Measurements from ENCODE around the gene DYSF. TPM values are rescaled to one million over a fixed set of nuclear protein-coding genes. Genes with fewer than 3 reads are reported as not detected.

DYSF gene
- total RNA-seq, 4 donors from 2014 or later = 2.4 to 10.6 (median 4.3) TPM

DNA sequence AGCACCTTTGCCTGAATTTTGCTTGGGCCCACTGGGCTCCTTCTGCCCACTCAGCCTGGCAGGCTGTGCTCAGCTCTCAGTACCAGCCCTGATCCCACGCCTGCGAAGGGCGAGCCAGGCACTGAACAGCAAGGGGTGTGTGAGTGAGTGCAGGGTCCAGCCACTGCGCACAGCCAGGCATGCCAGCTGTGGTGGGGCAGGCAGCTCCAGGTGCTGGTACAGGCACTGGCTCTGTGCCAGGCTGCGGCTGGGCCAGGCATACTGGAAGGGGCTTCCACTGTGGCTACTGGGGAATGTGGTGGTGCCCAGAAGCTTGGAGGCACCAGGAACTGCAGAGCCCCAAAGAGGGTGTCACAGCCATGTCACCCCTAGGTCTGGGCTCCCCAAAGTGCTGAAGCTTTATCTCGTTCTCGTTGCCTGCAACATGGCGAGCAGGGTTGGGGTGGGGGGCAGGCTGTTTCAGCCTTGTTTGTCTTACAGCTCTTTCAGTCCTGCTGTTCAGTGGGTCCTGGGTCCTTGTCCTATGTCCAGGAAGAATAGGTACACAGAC, 8.8 kb downstream of the DYSF start:
- peaks cover 0 to 46% (median 5%) of the 10 kb centered on the region in 4 donors for H3K27me3 ChIP-seq
- H3K27ac ChIP-seq = no peak overlapping the region
- intact Hi-C loops (cut with DNase I) = no loop called here
- DNase-seq = no peak
- no peaks in the 10 kb centered on the region for H3K36me3 ChIP-seq
- WGBS, 2 donors = 100% methylated on average over 2 of the region's 8 CpGs; no CpG with 5 or more reads in 1 of the 2 donors
- H3K4me3 ChIP-seq = no peak overlapping the region
- H3K9me3 ChIP-seq = peaks cover 0 to 7% (median 0%) of the 10 kb centered on the region in 3 donors
- no peak for TF ChIP-seq POLR2A (IDR thresholded peaks at IDR 0.05)
- TF ChIP-seq, protein P1, sequence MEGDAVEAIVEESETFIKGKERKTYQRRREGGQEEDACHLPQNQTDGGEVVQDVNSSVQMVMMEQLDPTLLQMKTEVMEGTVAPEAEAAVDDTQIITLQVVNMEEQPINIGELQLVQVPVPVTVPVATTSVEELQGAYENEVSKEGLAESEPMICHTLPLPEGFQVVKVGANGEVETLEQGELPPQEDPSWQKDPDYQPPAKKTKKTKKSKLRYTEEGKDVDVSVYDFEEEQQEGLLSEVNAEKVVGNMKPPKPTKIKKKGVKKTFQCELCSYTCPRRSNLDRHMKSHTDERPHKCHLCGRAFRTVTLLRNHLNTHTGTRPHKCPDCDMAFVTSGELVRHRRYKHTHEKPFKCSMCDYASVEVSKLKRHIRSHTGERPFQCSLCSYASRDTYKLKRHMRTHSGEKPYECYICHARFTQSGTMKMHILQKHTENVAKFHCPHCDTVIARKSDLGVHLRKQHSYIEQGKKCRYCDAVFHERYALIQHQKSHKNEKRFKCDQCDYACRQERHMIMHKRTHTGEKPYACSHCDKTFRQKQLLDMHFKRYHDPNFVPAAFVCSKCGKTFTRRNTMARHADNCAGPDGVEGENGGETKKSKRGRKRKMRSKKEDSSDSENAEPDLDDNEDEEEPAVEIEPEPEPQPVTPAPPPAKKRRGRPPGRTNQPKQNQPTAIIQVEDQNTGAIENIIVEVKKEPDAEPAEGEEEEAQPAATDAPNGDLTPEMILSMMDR (IDR thresholded peaks at IDR 0.05) = no peak
- H3K4me1 ChIP-seq = peaks cover 11 to 44% (median 21%) of the 10 kb centered on the region in 3 donors

DNA sequence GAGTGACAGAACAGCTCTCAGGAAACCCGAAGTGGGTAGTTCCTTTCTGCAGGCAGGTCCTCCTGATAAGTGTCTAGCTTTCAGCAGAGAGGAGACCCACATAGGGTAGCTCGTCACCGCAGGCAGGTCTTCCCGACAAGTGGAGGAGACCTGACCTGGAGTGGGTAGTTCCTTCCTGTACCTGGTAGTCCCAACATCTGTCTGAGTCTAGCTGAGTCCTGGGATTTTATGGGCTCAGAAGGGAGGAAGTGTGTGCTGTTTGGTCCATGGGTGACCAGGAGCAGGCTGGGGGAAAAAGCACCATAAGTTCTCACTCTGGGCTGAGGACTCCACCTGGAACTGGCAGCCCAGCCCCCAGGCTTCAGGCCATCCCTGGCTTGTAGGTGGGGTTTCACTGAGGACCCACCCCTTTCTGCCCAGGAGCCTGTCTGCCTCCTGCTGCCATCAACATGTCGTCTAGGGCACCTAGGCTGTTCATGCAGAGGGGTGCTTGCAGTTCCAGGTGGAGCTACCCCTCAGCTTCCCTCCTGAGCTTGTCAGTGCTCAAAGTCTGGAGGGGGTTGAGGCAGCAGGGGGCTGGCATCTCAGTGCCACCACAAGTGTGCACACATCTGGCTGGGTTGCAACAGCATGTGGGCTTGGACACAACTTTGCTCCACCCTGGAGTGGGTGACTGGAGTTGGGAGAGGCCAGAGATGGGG, 9.4 kb downstream of the DYSF start:
- Histone ChIP-seq H3K27me3 (peaks cover 0 to 52% (median 5%) of the 10 kb centered on the region in 4 donors), H3K27ac (no peak overlapping the region), H3K9me3 (peaks cover 0 to 7% (median 0%) of the 10 kb centered on the region in 3 donors), H3K36me3 (no peaks in the 10 kb centered on the region), H3K4me1 (peaks cover 13 to 44% (median 18%) of the 10 kb centered on the region in 3 donors), H3K4me3 (no peak overlapping the region)
- no peak for DNase-seq
- intact Hi-C loops (cut with DNase I) = no loop called here
- TF ChIP-seq, protein P1 (IDR thresholded peaks at IDR 0.05) = no peak
- no peak for TF ChIP-seq POLR2A (IDR thresholded peaks at IDR 0.05)
- 60 to 97% methylated on average over 1 to 4 of the region's 5 CpGs for WGBS, 2 donors

DNA sequence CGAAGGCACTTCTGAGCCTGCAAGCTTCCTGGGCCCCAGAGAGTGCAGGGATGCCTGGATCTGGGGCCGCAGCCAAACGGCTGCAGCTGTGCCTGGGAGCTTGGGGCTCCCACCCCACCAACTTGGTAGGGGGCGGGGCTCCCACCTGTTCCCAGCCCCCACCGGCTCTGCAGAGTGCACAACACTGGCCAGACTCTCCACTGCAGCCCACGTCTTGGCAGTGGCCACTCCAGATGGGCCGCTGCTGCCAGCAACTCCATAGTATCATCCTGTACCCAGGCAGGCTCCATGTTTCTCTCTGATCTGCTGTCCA, 9.9 kb downstream of the DYSF start:
- 69% methylated on average over 5 of the region's 7 CpGs; no CpG with 5 or more reads in 1 of the 2 donors for WGBS, 2 donors
- Histone ChIP-seq H3K27me3 (peaks cover 0 to 57% (median 5%) of the 10 kb centered on the region in 4 donors), H3K9me3 (peaks cover 0 to 7% (median 0%) of the 10 kb centered on the region in 3 donors), H3K4me1 (peaks cover 13 to 45% (median 18%) of the 10 kb centered on the region in 3 donors), H3K36me3 (no peaks in the 10 kb centered on the region), H3K27ac (no peak overlapping the region), H3K4me3 (no peak overlapping the region)
- TF ChIP-seq, protein P1 (IDR thresholded peaks at IDR 0.05) = no peak
- TF ChIP-seq POLR2A (IDR thresholded peaks at IDR 0.05) = no peak
- no peak for DNase-seq
- intact Hi-C loops (cut with DNase I) = no loop called here

DNA sequence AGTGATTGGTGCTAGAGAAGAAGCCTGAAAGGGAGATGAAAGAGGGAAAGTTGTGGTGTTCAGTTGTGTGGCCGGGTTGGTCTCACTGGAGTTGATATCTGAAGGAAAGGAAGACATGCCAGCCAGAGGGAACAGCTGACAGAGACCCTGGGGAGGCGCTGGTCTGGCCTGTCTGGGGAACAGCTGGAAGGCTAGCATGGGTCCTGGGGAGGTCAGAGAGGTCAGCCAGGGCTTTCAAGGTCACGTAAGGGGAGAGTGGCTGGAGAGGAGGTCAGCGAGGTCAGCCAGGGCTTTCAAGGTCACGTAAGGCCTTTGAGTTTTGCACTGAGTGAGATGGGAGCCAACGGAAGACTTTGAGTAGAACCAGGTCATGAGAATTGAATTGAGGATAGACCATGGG, 11.0 kb downstream of the DYSF start:
- peaks cover 0 to 7% (median 0%) of the 10 kb centered on the region in 3 donors for H3K9me3 ChIP-seq
- H3K4me1 ChIP-seq = peaks cover 13 to 48% (median 18%) of the 10 kb centered on the region in 3 donors
- no peak overlapping the region for H3K4me3 ChIP-seq
- no peak overlapping the region for H3K27ac ChIP-seq
- TF ChIP-seq, protein P1 (IDR thresholded peaks at IDR 0.05) = no peak
- TF ChIP-seq POLR2A (IDR thresholded peaks at IDR 0.05) = no peak
- intact Hi-C loops (cut with DNase I) = no loop called here
- no peak for DNase-seq
- H3K27me3 ChIP-seq = peaks cover 0 to 68% (median 5%) of the 10 kb centered on the region in 4 donors
- no peaks in the 10 kb centered on the region for H3K36me3 ChIP-seq
- WGBS, 2 donors = 74 to 90% methylated on average over 5 to 6 of the region's 6 CpGs

DNA sequence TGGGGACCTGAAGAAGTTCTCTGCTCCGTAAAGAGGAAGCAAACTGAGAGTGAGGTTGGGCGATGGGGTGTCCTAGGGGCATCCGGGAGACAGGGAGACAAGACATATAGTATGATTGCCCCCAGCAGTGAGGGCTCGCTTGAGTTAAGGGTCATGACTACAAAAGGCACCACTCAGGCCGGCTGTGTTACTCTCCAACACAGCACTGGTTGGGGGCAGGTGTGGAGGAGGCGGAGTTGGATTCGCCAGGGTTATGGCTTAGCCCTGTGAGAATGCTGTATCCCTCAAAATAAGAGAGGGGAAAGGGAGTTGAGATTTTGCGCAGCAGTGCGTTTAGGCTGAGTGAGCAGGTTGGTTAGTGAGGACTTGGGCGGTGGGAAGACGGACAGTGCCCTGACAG, 12.0 kb downstream of the DYSF start:
- peaks cover 0 to 7% (median 0%) of the 10 kb centered on the region in 3 donors for H3K9me3 ChIP-seq
- no peaks in the 10 kb centered on the region for H3K36me3 ChIP-seq
- peaks cover 13 to 41% (median 18%) of the 10 kb centered on the region in 3 donors for H3K4me1 ChIP-seq
- WGBS, 2 donors = 47 to 57% methylated on average over 11 of the region's 11 CpGs
- TF ChIP-seq, protein P1 (IDR thresholded peaks at IDR 0.05) = no peak
- TF ChIP-seq POLR2A (IDR thresholded peaks at IDR 0.05) = no peak
- no peak overlapping the region for H3K4me3 ChIP-seq
- peaks cover 0 to 71% (median 5%) of the 10 kb centered on the region in 4 donors for H3K27me3 ChIP-seq
- intact Hi-C loops (cut with DNase I) = no loop called here
- no peak overlapping the region for H3K27ac ChIP-seq
- no peak for DNase-seq

All from esophagus squamous epithelium (tissue), 5 donors.